ENCODE measurements around the gene SPCS2. TPM values are rescaled to one million over a fixed set of nuclear protein-coding genes. Genes with fewer than 3 reads are reported as not detected.

Gene SPCS2
- polyA plus RNA-seq, 1 donor (not counting 4 experiments of a cell fraction or from before 2014, with no cell fraction given): 207 TPM

- Histone ChIP-seq H3K9me1 (ENCODE audit: control insufficient read depth, extremely low read depth, insufficient read depth, low read length) (no peaks in the 10 kb centered on the region), H3K4me3 (ENCODE audit: control insufficient read depth in 2 of 3, extremely low read depth in 1 of 3, insufficient read depth in 2 of 3, low read depth in 1 of 3, low read length in 3 of 3) (peak overlapping the region in 1 of 3 experiments; percentile 11), H4K20me1 (ENCODE audit: control insufficient read depth, extremely low read depth, insufficient read depth, low read length) (no peaks in the 10 kb centered on the region), H3K4me2 (ENCODE audit: control insufficient read depth, extremely low read depth, insufficient read depth, low read depth, low read length) (peak overlapping the region; percentile 38), H2AFZ (ENCODE audit: control insufficient read depth, low read length) (peak overlapping the region; percentile 45), H3K27me3 (ENCODE audit: control insufficient read depth, extremely low read depth, insufficient read depth, low read length) (no peaks in the 10 kb centered on the region), H3K9ac (ENCODE audit: control insufficient read depth, extremely low read depth, insufficient read depth, low read length) (peak overlapping the region; percentile 47), H3K4me1 (ENCODE audit: control insufficient read depth, extremely low read depth, insufficient read depth, low read length) (peaks cover 22% of the 10 kb centered on the region), H3K79me2 (ENCODE audit: control insufficient read depth, insufficient read depth, low read length) (no peaks in the 10 kb centered on the region), H3K36me3 (ENCODE audit: control insufficient read depth in 2 of 2, extremely low read depth in 1 of 2, insufficient read depth in 2 of 2, low read length in 2 of 2) (peaks cover 6 to 29% of the 10 kb centered on the region in 2 experiments), H3K9me3 (ENCODE audit: control insufficient read depth, low read depth, low read length) (no peaks in the 10 kb centered on the region), H3K27ac (ENCODE audit: control insufficient read depth, insufficient read depth, low read length) (peak overlapping the region; percentile 69)
- dilution Hi-C loops (cut with MboI; ENCODE audit: extremely low pct_ligation_motif_present, low sequenced_read_pairs): no loop called here
- no peak for FAIRE-seq
- no peak for DNase-seq (ENCODE audit: low read depth, low spot score)
- TF ChIP-seq CTCF (optimal IDR thresholded peaks at IDR 0.05 in 1 of 3, IDR thresholded peaks at IDR 0.05 in 1 of 3, conservative IDR thresholded peaks at IDR 0.05 in 1 of 3; ENCODE audit: extremely low read depth in 1 of 3, insufficient read depth in 2 of 3, low read length in 3 of 3) (no peak), EZH2 (IDR thresholded peaks at IDR 0.05; ENCODE audit: low read length) (no peak)
Measured at GRCh38 chr11:74932169-74932568, 16.9 kb upstream of the SPCS2 start.

GRCh38 chr11:74932797-74933196, 16.3 kb upstream of the SPCS2 start:
- Histone ChIP-seq H3K27me3 (ENCODE audit: control insufficient read depth, extremely low read depth, insufficient read depth, low read length) (no peaks in the 10 kb centered on the region), H3K4me3 (ENCODE audit: control insufficient read depth in 2 of 3, extremely low read depth in 1 of 3, insufficient read depth in 2 of 3, low read depth in 1 of 3, low read length in 3 of 3) (no peak overlapping the region), H3K4me2 (ENCODE audit: control insufficient read depth, extremely low read depth, insufficient read depth, low read depth, low read length) (peak overlapping the region; percentile 38), H2AFZ (ENCODE audit: control insufficient read depth, low read length) (peak overlapping the region; percentile 67), H3K36me3 (ENCODE audit: control insufficient read depth in 2 of 2, extremely low read depth in 1 of 2, insufficient read depth in 2 of 2, low read length in 2 of 2) (peaks cover 6 to 29% of the 10 kb centered on the region in 2 experiments), H3K27ac (ENCODE audit: control insufficient read depth, insufficient read depth, low read length) (peak overlapping the region; percentile 69), H3K9me1 (ENCODE audit: control insufficient read depth, extremely low read depth, insufficient read depth, low read length) (no peaks in the 10 kb centered on the region), H4K20me1 (ENCODE audit: control insufficient read depth, extremely low read depth, insufficient read depth, low read length) (no peaks in the 10 kb centered on the region), H3K79me2 (ENCODE audit: control insufficient read depth, insufficient read depth, low read length) (no peaks in the 10 kb centered on the region), H3K9me3 (ENCODE audit: control insufficient read depth, low read depth, low read length) (no peaks in the 10 kb centered on the region), H3K9ac (ENCODE audit: control insufficient read depth, extremely low read depth, insufficient read depth, low read length) (peak overlapping the region; percentile 47), H3K4me1 (ENCODE audit: control insufficient read depth, extremely low read depth, insufficient read depth, low read length) (peaks cover 23% of the 10 kb centered on the region)
- DNase-seq (ENCODE audit: low read depth, low spot score): peak; percentile 57
- TF ChIP-seq EZH2 (IDR thresholded peaks at IDR 0.05; ENCODE audit: low read length): no peak
- TF ChIP-seq CTCF (optimal IDR thresholded peaks at IDR 0.05 in 1 of 3, IDR thresholded peaks at IDR 0.05 in 1 of 3, conservative IDR thresholded peaks at IDR 0.05 in 1 of 3; ENCODE audit: extremely low read depth in 1 of 3, insufficient read depth in 2 of 3, low read length in 3 of 3): no peak
- dilution Hi-C loops (cut with MboI; ENCODE audit: extremely low pct_ligation_motif_present, low sequenced_read_pairs): no loop called here
- peak; percentile 84 for FAIRE-seq
